Cardiac septum (tissue), 1 donor: ENCODE results near the gene SLC15A2. TPM values are rescaled to one million over a fixed set of nuclear protein-coding genes. Genes with fewer than 3 reads are reported as not detected.

Source experiments
- DNase-seq: peaks from one replicate; pipeline ENCODE4 v3.0.0-alpha.2; 2020; ENCODE audit warnings: low spot score
- intact Hi-C: fragments of 100-400 bp; cut with DNase I; formaldehyde crosslinking; loops from one replicate; pipeline ENCODE4 v1.14.0; 2022
- total RNA-seq: library from RNA; stranded (reverse); fragmentation: NEBNext Ultra II Directional; extraction: Animal tissue kit (Norgen Biotek cat#: 25700); gene quantifications from one replicate; pipeline ENCODE4 v1.2.1, GENCODE V29; 2021
- donor health status: DM: no; HTN: no; CAD: no.

Gene SLC15A2
- total RNA-seq, 1 donor from 2014 or later = 0.92 TPM

DNA sequence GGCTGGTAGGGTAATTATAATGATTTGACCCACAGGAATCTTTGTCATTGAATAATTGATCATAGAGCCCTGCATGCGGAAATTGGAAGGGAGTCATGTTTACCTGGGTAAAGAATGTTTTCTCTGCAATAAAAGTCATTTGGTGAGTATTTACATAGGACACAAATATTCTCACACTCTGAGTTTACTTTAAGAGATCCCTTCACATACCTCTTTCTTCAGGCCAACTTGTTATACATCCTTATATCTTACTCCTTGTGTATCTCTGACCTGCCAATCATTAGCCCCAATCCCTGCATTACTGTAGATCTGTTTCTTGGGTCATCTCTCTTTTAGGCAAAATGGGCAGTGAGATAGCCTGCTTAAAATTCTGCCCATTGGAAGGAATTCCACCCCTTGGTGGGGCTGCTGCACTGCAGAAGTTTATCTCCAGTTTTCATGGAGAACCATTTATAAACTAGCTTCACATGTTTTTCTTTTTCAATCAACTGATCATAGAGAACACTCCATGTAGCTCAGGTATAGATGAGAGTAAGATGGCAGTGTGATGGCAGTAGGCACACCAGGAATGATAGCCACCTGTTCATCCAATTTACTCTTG, 81.6 kb downstream of the SLC15A2 start:
- no peak for DNase-seq
- intact Hi-C loops = no loop called here

DNA sequence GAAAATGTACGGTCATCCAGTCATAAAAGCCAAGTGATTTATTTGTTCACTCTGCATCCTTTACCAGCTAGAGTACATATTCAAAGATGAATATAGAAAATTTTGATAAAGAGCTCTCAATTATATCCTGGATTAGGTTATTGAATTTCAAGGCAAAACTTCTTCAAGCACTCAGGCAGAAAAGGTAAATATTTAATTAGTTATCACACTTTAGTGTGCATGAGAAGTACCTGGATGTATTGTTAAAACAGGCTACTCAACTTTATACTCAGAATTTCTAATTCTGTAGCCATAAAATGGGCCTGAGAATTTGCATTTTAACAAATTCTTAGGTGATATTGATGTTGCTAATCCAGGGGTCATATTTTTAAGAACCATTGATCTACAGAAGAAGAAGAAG, 82.5 kb downstream of the SLC15A2 start:
- intact Hi-C loops = no loop called here
- DNase-seq = no peak

DNA sequence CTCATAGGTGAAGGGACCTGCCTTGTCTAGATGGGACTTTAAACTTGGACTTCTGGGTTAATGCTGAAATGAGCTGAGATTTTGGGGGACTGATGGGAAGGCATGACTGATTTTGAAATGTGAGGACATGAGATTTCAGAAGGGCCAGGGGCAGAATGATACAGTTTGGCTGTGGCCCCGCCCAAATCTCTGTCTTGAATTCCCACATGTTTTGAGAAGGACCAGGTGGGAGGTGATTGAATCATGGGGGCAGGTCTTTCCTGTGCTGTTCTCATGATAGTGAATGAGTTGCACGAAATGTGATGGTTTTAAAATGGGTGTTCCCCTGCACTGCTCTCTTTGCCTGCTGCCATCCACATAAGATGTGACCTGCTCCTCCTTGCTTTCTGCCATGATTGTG, 85.0 kb downstream of the SLC15A2 start:
- no peak for DNase-seq
- intact Hi-C loops = no loop called here

DNA sequence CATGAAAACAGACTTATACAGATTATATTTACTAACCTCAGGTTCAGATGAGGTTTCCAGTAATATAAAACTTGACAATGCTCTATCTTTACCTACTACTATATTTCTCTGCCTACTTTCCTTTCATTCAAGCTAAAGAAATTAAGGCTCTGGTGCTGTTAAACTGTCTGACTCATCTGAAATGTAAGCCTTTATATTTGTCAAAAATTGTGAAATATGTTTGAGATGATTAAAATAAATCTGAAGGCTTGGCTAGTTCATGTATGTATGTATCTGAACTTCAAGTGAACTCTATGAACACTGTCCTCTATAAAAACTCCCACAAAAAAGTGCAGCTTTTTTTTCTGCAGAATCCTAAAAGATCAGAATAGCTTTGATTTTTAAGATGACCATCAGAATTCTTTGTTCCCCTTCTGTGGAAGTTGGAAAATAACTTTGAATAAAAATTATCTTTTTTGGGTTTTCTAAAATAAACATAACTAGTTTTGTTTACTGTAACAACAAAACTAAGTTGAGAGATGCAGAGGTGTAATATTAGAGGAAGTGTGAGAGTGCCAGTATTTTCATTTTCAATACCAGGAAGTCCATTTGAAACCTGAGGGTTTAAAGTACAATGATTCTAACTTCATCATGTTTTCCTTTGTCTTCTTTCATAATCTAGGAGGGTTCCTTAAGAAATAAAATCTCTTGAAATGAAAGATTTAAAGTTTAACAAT, 85.7 kb downstream of the SLC15A2 start:
- intact Hi-C loops = no loop called here
- no peak for DNase-seq

DNA sequence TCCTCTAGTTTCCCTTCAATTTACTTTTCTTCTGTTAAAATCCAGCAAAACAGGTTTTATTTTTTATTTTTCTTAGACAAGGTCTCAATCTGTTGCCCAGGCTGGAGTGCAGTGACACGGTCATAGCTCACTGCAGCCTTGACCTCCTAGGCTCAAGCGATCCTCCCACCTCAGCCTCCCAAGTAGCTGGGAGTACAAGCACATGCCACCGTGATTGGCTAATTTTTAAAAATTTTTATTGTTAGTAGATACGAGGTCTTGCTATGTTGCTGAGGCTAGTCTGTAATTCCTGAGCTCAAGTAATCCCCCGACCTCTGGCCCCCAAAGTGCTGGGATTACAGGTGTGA, 86.2 kb downstream of the SLC15A2 start:
- intact Hi-C loops = no loop called here
- no peak for DNase-seq

DNA sequence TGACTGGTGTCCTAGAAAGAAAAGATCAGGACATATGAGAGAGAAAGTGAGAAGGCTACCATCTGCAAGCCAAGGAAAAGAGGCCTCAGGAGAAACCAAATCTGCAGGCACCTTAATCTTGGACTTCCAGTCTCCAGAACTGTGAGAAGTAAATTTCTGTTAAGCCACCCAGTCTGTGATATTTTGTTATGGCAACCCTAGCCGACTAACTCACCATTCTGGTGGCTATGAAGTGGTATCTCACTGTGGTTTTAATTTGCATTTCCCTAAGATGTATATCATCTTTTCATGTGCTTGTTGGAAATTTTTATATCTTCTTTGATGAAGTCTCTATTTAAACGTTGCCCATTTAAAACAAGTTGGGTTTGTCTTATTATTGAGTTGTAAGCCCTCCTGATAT, 87.3 kb downstream of the SLC15A2 start:
- DNase-seq = no peak
- intact Hi-C loops = no loop called here

DNA sequence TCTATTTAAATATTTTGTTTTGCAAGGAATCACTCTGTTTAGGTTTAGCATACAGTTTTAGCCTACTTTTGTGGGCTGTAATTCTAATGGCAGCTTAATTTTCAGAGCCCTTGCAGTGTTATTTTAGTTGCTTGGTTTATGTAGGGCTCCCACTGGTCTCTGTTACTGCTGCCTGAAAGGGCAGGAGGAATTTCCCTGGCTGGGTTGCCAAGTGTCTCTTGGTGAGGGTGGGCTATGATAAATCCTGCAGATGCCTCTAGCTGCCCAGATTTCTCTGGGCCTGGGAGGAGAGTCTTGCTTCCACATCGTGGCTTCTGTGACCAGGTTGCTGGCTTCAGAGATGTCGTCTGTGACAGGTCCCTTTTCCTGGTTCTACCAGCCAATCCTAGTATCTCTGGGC, 91.6 kb downstream of the SLC15A2 start:
- intact Hi-C loops = no loop called here

DNA sequence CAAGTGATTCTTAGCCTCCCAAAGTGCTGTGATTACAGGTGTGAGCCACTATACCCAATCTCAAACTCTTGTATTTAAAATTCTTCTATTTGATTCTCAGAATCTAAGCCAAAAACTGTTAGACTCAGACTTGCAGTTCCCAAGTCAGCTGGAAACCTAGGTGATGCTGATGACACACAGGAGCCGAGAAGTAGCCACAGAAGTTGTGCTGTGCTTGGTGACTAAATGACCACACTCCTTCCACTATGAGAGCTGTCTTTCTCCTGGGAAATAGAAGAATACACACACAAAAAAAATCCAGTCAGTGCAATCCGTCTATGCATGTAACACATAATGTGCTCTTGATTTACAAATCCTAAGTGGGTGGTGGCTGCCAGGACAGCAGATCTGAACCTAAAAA, 93.9 kb downstream of the SLC15A2 start:
- DNase-seq = no peak
- intact Hi-C loops = no loop called here

More for the DNA sequence above, 91.6 kb downstream of the SLC15A2 start:
- no peak for DNase-seq

DNA sequence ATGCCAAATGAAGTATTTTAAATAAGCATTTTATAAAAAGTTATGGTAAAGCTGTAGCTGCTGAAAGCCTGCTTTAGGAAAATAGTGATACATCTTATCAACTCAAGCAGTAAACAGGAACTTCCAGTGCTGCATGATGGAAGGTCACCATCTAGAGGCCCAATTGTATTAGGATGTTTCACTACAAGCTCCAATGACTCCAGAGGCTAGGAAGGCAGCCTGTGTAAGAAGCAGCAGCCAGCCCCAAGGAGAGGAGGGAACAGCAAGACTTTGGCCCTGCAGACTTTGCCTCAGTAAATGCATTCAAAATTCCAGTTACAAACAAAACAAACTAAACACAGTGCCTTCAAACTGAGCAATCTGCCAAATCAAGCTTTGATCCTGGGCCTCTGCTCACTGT, 95.7 kb downstream of the SLC15A2 start:
- no peak for DNase-seq
- intact Hi-C loops = no loop called here

DNA sequence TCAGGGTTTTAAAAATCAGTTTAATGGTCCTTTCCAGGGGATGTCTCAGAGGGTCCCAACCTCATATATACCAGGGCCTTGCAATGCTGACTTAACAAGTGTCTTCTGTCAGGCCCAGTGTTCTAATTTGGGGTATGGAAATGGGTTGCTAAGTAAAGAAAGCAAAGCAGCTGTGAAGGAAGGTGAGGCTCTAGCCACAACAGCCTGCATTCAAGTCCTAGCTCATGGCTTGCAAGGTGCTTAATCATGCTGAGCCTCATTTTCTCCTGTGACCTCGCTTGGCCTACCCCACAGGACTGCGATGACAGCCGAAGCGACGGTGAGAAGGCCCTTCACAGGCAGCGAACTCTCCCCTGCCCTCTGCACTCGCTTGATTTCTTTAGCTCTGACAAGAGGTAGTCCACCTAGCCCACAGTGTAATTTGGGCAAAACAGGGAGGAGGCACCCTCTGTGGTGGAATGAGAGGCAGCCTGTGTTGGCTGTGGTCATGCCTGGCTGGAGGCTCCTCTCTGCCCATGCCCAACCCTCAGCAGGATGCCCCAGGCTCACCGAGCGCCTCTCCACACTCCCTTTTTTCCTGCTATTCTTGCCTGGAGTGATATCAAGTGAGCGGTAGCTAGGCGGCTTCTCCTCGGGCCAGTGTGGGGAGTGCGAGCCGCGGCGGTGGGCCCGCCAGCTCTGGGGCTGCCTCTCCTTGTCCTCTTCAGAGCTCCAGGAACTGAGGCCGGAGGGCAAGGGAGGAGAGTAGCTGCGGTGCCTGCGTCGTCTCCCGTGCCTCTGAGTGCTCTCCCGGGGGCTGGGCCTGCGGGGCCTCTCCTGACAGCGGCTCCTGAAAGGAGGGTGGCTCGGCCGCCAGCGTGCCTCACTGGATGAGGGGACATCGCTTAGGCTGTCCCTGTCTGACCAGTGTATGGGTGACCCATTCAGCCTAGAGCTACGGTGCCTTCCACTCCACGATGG, 98.7 kb downstream of the SLC15A2 start:
- intact Hi-C loops = no loop called here
- no peak for DNase-seq

Other genes with a start within 250 kb of the SLC15A2 start
- 9.4 TPM for gene HCLS1, start 233.5 kb upstream of the SLC15A2 start, total RNA-seq
- 49.9 TPM for gene GOLGB1, start 144.7 kb upstream of the SLC15A2 start, total RNA-seq
- 6.1 TPM for gene IQCB1, start 59.3 kb upstream of the SLC15A2 start, total RNA-seq
- 1.9 TPM for gene EAF2, start 59.2 kb upstream of the SLC15A2 start, total RNA-seq
- not detected for gene ILDR1, start 127.8 kb downstream of the SLC15A2 start, total RNA-seq
- gene CD86, start 161.0 kb downstream of the SLC15A2 start, total RNA-seq = 1.9 TPM